Muscle of arm (tissue), 12 donors: ENCODE results near the gene NTNG1. TPM values are rescaled to one million over a fixed set of nuclear protein-coding genes. Genes with fewer than 3 reads are reported as not detected.

Experiments used
- DNase-seq: peaks from one replicate; pipeline ENCODE4 v3.0.0-alpha.2; 2013
- polyA plus RNA-seq, 12 donors: library from polyadenylated mRNA; unstranded; fragments of 120-200 nt; gene quantifications; one replicate each; pipeline ENCODE4 v1.2.1, GENCODE V29; 2013; ENCODE audit not compliant: insufficient read length in 12 of 12

The NTNG1 gene
- polyA plus RNA-seq, 12 donors: 8.5 to 29.7 (median 14.4) TPM; not detected in 1

GRCh38 chr1:107327446-107327845 lies 186.6 kb downstream of the NTNG1 start:
- DNase-seq: no peak

GRCh38 chr1:107328087-107328486 lies 187.2 kb downstream of the NTNG1 start:
- DNase-seq: no peak

GRCh38 chr1:107339775-107340174 lies 198.9 kb downstream of the NTNG1 start:
- DNase-seq: no peak

- no peak for DNase-seq
These were observed 201.5 kb downstream of the NTNG1 start for GRCh38 chr1:107342316-107342715.

- DNase-seq: no peak
These were observed 201.9 kb downstream of the NTNG1 start for GRCh38 chr1:107342768-107343167.

GRCh38 chr1:107343601-107344000 lies 202.8 kb downstream of the NTNG1 start:
- DNase-seq: no peak

GRCh38 chr1:107344268-107344760 lies 203.5 kb downstream of the NTNG1 start:
- DNase-seq: no peak

GRCh38 chr1:107344836-107345235 lies 204.0 kb downstream of the NTNG1 start:
- DNase-seq: no peak

GRCh38 chr1:107352850-107353249 lies 212.0 kb downstream of the NTNG1 start:
- DNase-seq: no peak

GRCh38 chr1:107357376-107357775 lies 216.5 kb downstream of the NTNG1 start:
- no peak for DNase-seq

GRCh38 chr1:107358619-107359327 lies 217.9 kb downstream of the NTNG1 start:
- no peak for DNase-seq

GRCh38 chr1:107359472-107360241 lies 218.8 kb downstream of the NTNG1 start:
- DNase-seq: no peak

- no peak for DNase-seq
These were observed 221.8 kb downstream of the NTNG1 start for GRCh38 chr1:107362468-107363140.

GRCh38 chr1:107363154-107363553 lies 222.3 kb downstream of the NTNG1 start:
- DNase-seq: no peak

GRCh38 chr1:107365527-107366240 lies 224.8 kb downstream of the NTNG1 start:
- DNase-seq: no peak

- DNase-seq: no peak
These were observed 237.6 kb downstream of the NTNG1 start for GRCh38 chr1:107378426-107378825.

- no peak for DNase-seq
These were observed 238.0 kb downstream of the NTNG1 start for GRCh38 chr1:107378866-107379265.

GRCh38 chr1:107379826-107380225 lies 239.0 kb downstream of the NTNG1 start:
- no peak for DNase-seq

GRCh38 chr1:107389410-107390396 lies 248.9 kb downstream of the NTNG1 start:
- no peak for DNase-seq

GRCh38 chr1:107394301-107394700 lies 253.5 kb downstream of the NTNG1 start:
- DNase-seq: no peak

GRCh38 chr1:107401704-107402103 lies 260.9 kb downstream of the NTNG1 start:
- DNase-seq: no peak
